H1 (cell line): ENCODE data around the gene NHERF2. TPM values are rescaled to one million over a fixed set of nuclear protein-coding genes. Genes with fewer than 3 reads are reported as not detected.

Source experiments
- CTCF ChIA-PET: fragments of 300-600 bp; sonication (Branson Sonifier 250); formaldehyde crosslinking; loops from one replicate; lab custom pipeline; 2021; ENCODE audit not compliant: partially characterized antibody; lab: Charles Lee
- POLR2A ChIA-PET: fragments of 300-600 bp; sonication (Branson Sonifier 250); formaldehyde crosslinking; loops from one replicate; lab custom pipeline; 2021; ENCODE audit warnings: inconsistent platforms; ENCODE audit not compliant: partially characterized antibody; lab: Charles Lee
- DNase-seq, 2 experiments: peaks; one replicate each; pipeline versions ENCODE4 v3.0.0 to v3.0.0-alpha.2; 2010 to 2022; ENCODE audit warnings: low spot score in 2 of 2, low read depth in 1 of 2, mixed read lengths in 1 of 2
- FAIRE-seq: peaks from 2 replicates; lab custom pipeline; 2011; peaks lifted over from hg19 to GRCh38; lab: Jason Lieb, UNC
- H2AFZ ChIP-seq: 2 replicates; pipeline ENCODE4 v1.8.1; 2012; ENCODE audit warnings: low read length, inconsistent platforms
- H2AK5ac ChIP-seq: 2 replicates; pipeline ENCODE4 v1.6.1; 2013; ENCODE audit warnings: low read depth, low read length
- H2BK120ac ChIP-seq: replicated peaks from 2 replicates; pipeline ENCODE3; 2013; ENCODE audit warnings: low read depth, low read length, inconsistent platforms
- H2BK12ac ChIP-seq: 2 replicates; pipeline ENCODE4 v1.6.1; 2013; ENCODE audit warnings: low read depth, low read length
- H2BK15ac ChIP-seq: 2 replicates; pipeline ENCODE4 v1.6.1; 2013; ENCODE audit warnings: low read length
- H2BK20ac ChIP-seq: 2 replicates; pipeline ENCODE4 v1.6.1; 2013; ENCODE audit warnings: low read length
- H2BK5ac ChIP-seq: 2 replicates; pipeline ENCODE4 v1.6.1; 2013; ENCODE audit warnings: low read depth, low read length
- H3K14ac ChIP-seq: 2 replicates; pipeline ENCODE4 v1.6.1; 2013; ENCODE audit warnings: inconsistent platforms; ENCODE audit not compliant: insufficient read length
- H3K18ac ChIP-seq: 2 replicates; pipeline ENCODE4 v1.6.1; 2013; ENCODE audit warnings: low read length; ENCODE audit errors: extremely low read depth
- H3K23ac ChIP-seq: 2 replicates; pipeline ENCODE4 v1.6.1; 2013; ENCODE audit warnings: inconsistent platforms; ENCODE audit not compliant: insufficient read length
- H3K23me2 ChIP-seq: 2 replicates; pipeline ENCODE4 v1.6.1; 2013; ENCODE audit warnings: low read depth, low read length
- H3K27ac ChIP-seq: 2 replicates; pipeline ENCODE4 v1.6.1; 2011; ENCODE audit warnings: low read depth, low read length, inconsistent platforms
- H3K27me3 ChIP-seq, 4 experiments: replicated peaks in 1 of 4; 1 replicate in 1 of 4; 2 replicates in 3 of 4; pipeline versions ENCODE4 v1.6.1 to v1.8.1; 2011 to 2013; ENCODE audit warnings: low read length in 3 of 4, mild to moderate bottlenecking in 3 of 4, inconsistent platforms in 2 of 4, mixed read lengths in 2 of 4, moderate library complexity in 1 of 4; ENCODE audit not compliant: control insufficient read depth in 3 of 4, insufficient read depth in 3 of 4; ENCODE audit errors: extremely low read depth in 1 of 4
- H3K36me3 ChIP-seq, 4 experiments: 2 replicates each; pipeline versions ENCODE4 v1.6.1 to v1.8.1; 2011 to 2013; ENCODE audit warnings: mild to moderate bottlenecking in 4 of 4, low read length in 3 of 4, moderate library complexity in 2 of 4, control low read depth in 1 of 4, inconsistent platforms in 1 of 4; ENCODE audit not compliant: insufficient read depth in 4 of 4, control insufficient read depth in 2 of 4
- H3K4ac ChIP-seq: replicated peaks from 2 replicates; pipeline ENCODE3; 2013; ENCODE audit warnings: low read length, low read depth, mixed read lengths, inconsistent platforms; ENCODE audit not compliant: insufficient read length
- H3K4me1 ChIP-seq, 4 experiments: replicated peaks in 1 of 4; 1 replicate in 1 of 4; 2 replicates in 3 of 4; pipeline versions ENCODE4 v1.6.1 to v1.8.1; 2011 to 2013; ENCODE audit warnings: low read length in 3 of 4, inconsistent platforms in 2 of 4, mixed read lengths in 1 of 4; ENCODE audit not compliant: insufficient read depth in 4 of 4, control insufficient read depth in 3 of 4
- H3K4me2 ChIP-seq, 2 experiments: 2 replicates each; pipeline versions ENCODE4 v1.6.1 to v1.8.1; 2011 to 2013; ENCODE audit warnings: low read depth in 2 of 2, low read length in 2 of 2, control low read depth in 1 of 2, inconsistent platforms in 1 of 2, mild to moderate bottlenecking in 1 of 2; ENCODE audit not compliant: insufficient read depth in 1 of 2
- H3K4me3 ChIP-seq, 4 experiments: fragments of 200-600, 300-600 bp in 1 of 4; sonication (generic), shearing (Covaris generic), sonication (Bioruptor Twin) in 1 of 4; 2 replicates each; pipeline versions ENCODE4 v1.5.1 to v1.8.1; 2011 to 2016; ENCODE audit warnings: low read length in 4 of 4, low read depth in 3 of 4, control low read depth in 2 of 4, inconsistent platforms in 2 of 4, mild to moderate bottlenecking in 2 of 4, mixed read lengths in 1 of 4, moderate library complexity in 1 of 4; ENCODE audit not compliant: insufficient read depth in 2 of 4; ENCODE audit errors: extremely low read depth in 1 of 4
- H3K56ac ChIP-seq: replicated peaks from 2 replicates; pipeline ENCODE3; 2013; ENCODE audit warnings: low read depth, mild to moderate bottlenecking, mixed read lengths, low read length, inconsistent platforms; ENCODE audit not compliant: insufficient read length
- H3K79me1 ChIP-seq: 2 replicates; pipeline ENCODE4 v1.6.1; 2013; ENCODE audit warnings: low read depth, low read length, control low read depth
- H3K79me2 ChIP-seq, 2 experiments: 2 replicates each; pipeline versions ENCODE4 v1.6.1 to v1.8.1; 2012 to 2013; ENCODE audit warnings: low read length in 2 of 2, mild to moderate bottlenecking in 2 of 2, inconsistent platforms in 1 of 2; ENCODE audit not compliant: insufficient read depth in 2 of 2, control insufficient read depth in 1 of 2
- H3K9ac ChIP-seq, 4 experiments: replicated peaks in 1 of 4; 1 replicate in 1 of 4; 2 replicates in 3 of 4; pipeline versions ENCODE4 v1.6.1 to v1.8.1; 2011 to 2013; ENCODE audit warnings: low read depth in 3 of 4, low read length in 3 of 4, control low read depth in 2 of 4, mild to moderate bottlenecking in 2 of 4, moderate library complexity in 2 of 4, inconsistent platforms in 1 of 4; ENCODE audit errors: extremely low read depth in 1 of 4
- H3K9me3 ChIP-seq, 2 experiments: 2 replicates each; pipeline versions ENCODE4 v1.6.1 to v1.8.1; 2012 to 2013; ENCODE audit warnings: mild to moderate bottlenecking in 2 of 2, moderate library complexity in 2 of 2, control low read depth in 1 of 2, inconsistent platforms in 1 of 2, low read depth in 1 of 2, low read length in 1 of 2, mixed read lengths in 1 of 2; ENCODE audit not compliant: insufficient read depth in 2 of 2
- H4K20me1 ChIP-seq, 2 experiments: replicated peaks in 1 of 2; 2 replicates each; pipeline versions ENCODE3 to v1.8.1; 2011 to 2013; ENCODE audit warnings: inconsistent platforms in 2 of 2, low read length in 2 of 2, mild to moderate bottlenecking in 1 of 2; ENCODE audit not compliant: insufficient read depth in 2 of 2, control insufficient read depth in 1 of 2
- H4K5ac ChIP-seq: 2 replicates; pipeline ENCODE4 v1.6.1; 2013; ENCODE audit warnings: low read length, low read depth, mixed read lengths, inconsistent platforms; ENCODE audit not compliant: insufficient read length
- H4K8ac ChIP-seq: 2 replicates; pipeline ENCODE4 v1.8.0; 2013; ENCODE audit warnings: mild to moderate bottlenecking, moderate library complexity, low read length, inconsistent platforms; ENCODE audit not compliant: insufficient read depth; ENCODE audit errors: extremely low read depth
- H4K91ac ChIP-seq: replicated peaks from 2 replicates; pipeline ENCODE3; 2013; ENCODE audit warnings: low read length, mixed read lengths, inconsistent platforms; ENCODE audit not compliant: insufficient read length
- POLR2AphosphoS5 ChIP-seq: IDR thresholded peaks from 2 replicates; pipeline ENCODE4 v1.6.1; 2011; ENCODE audit warnings: low read depth, low read length
- RNF2 ChIP-seq: fragments of 200-900, 300-1000 bp; sonication (generic); IDR thresholded peaks from 2 replicates; pipeline ENCODE4 v1.7.1; 2016; ENCODE audit warnings: borderline replicate concordance, low read depth, mild to moderate bottlenecking, antibody characterized with exemption, low read length; ENCODE audit not compliant: poor library complexity, severe bottlenecking; ENCODE audit errors: missing control alignments
- SP2 ChIP-seq: IDR thresholded peaks from 2 replicates; pipeline ENCODE4 v1.6.1; 2012; ENCODE audit warnings: mild to moderate bottlenecking, low read length, inconsistent platforms
- WGBS, 2 experiments: shearing (Covaris generic) in 1 of 2; methylation state at CpG; one replicate each; pipeline versions ENCODE4 v1.1.6 to v1.1.7; 2013 to 2015; ENCODE audit warnings: low lambda C conversion rate in 2 of 2, mixed read lengths in 2 of 2, inconsistent platforms in 1 of 2, low coverage in 1 of 2, missing lambda C conversion rate in 1 of 2; ENCODE audit not compliant: insufficient replicate concordance in 2 of 2, insufficient coverage in 1 of 2, insufficient read length in 1 of 2; ENCODE audit errors: extremely low coverage in 1 of 2, missing lambda C conversion rate in 1 of 2; 5-methylcytosine and 5-hydroxymethylcytosine counted together
- polyA plus RNA-seq, 7 experiments: library from polyadenylated mRNA; depleted of rRNA in 3 of 7; stranded (reverse) in 5 of 7; unstranded in 2 of 7; fragments of >200 nt in 5 of 7; fragments of 200-250 nt in 2 of 7; gene quantifications; 1 replicate in 5 of 7; 2 replicates in 1 of 7; 4 replicates in 1 of 7; pipeline versions ENCODE4 v1.2.1 to v1.2.3, GENCODE V29; 2011 to 2013; ENCODE audit warnings: missing spikeins in 2 of 7, mixed read lengths in 2 of 7
- total RNA-seq: library from RNA; stranded (reverse); fragmentation: NEBNext Ultra II Directional; extraction: Animal tissue kit (Norgen Biotek cat#: 25700); gene quantifications from 2 replicates; pipeline ENCODE4 v1.2.1, GENCODE V29; 2021
- TF ChIP-seq, protein P1 (sequence below), 3 experiments: IDR thresholded peaks; 1 replicate in 2 of 3; 2 replicates in 1 of 3; pipeline versions ENCODE4 v1.5.1 to v1.6.1; 2011; ENCODE audit warnings: low read length in 3 of 3, mild to moderate bottlenecking in 3 of 3, inconsistent platforms in 2 of 3, low read depth in 1 of 3, moderate library complexity in 1 of 3; ENCODE audit not compliant: insufficient read depth in 1 of 3; ENCODE audit errors: control extremely low read depth in 1 of 3

NHERF2 gene
- total and polyA plus RNA-seq, 2 of the 8 experiments (the other 6 are each of a cell fraction or from before 2014, with no cell fraction given): 13.9 to 19.3 TPM

DNA sequence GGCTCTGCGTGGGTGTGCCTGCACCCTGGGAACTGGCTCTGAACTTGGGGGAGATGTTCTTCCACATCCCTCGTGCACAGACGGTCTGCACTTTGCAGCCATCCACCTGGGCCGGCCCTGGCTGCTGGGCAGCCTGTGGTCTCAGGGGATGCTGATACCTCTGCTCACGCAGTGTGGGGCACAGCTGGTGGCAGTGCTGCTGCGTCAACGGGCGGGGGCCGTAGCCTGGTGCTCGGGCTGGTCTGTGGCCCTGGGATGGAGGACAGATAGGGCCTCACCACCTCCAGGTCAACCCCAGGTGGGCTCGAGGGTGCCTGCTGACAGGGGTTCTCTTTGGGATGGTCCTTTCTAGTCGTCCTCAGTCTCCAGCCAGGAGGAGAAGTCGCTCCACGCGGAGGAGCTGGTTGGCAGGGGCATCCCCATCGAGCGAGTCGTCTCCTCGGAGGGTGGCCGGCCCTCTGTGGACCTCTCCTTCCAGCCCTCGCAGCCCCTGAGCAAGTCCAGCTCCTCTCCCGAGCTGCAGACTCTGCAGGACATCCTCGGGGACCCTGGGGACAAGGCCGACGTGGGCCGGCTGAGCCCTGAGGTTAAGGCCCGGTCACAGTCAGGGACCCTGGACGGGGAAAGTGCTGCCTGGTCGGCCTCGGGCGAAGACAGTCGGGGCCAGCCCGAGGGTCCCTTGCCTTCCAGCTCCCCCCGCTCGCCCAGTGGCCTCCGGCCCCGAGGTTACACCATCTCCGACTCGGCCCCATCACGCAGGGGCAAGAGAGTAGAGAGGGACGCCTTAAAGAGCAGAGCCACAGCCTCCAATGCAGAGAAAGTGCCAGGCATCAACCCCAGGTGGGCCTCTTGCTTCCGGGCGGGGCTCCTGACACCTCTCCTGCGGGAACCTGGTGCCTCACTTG lies 57.4 kb downstream of the NHERF2 start:
- WGBS, 2 experiments: 91% methylated on average over 38 of the region's 44 CpGs; no CpG with 5 or more reads in 1 of the 2 experiments
- Histone ChIP-seq H3K79me1 (no peaks in the 10 kb centered on the region), H3K27me3 (no peaks in the 10 kb centered on the region), H3K4me1 (no peaks in the 10 kb centered on the region), H3K14ac (no peak overlapping the region), H2BK12ac (no peak overlapping the region), H4K20me1 (peaks cover 0 to 8% of the 10 kb centered on the region in 2 experiments), H4K5ac (no peak overlapping the region), H4K8ac (no peak overlapping the region), H2BK15ac (no peak overlapping the region), H2BK120ac (no peak overlapping the region), H3K4me3 (no peak overlapping the region), H3K18ac (no peak overlapping the region), H3K4me2 (no peak overlapping the region), H2AFZ (no peak overlapping the region), H3K9ac (no peak overlapping the region), H3K9me3 (no peaks in the 10 kb centered on the region), H3K23ac (no peak overlapping the region), H3K79me2 (no peaks in the 10 kb centered on the region), H3K36me3 (peaks cover 0 to 39% (median 1%) of the 10 kb centered on the region in 4 experiments; a peak in 5 of 8 replicates), H2BK20ac (no peak overlapping the region), H3K23me2 (no peaks in the 10 kb centered on the region), H4K91ac (no peak overlapping the region), H2BK5ac (no peak overlapping the region), H3K56ac (no peak overlapping the region), H2AK5ac (no peak overlapping the region), H3K4ac (no peak overlapping the region), H3K27ac (no peak overlapping the region)
- no peak for FAIRE-seq
- TF ChIP-seq POLR2AphosphoS5 (no peak), RNF2 (no peak), SP2 (no peak)
- TF ChIP-seq, protein P1, sequence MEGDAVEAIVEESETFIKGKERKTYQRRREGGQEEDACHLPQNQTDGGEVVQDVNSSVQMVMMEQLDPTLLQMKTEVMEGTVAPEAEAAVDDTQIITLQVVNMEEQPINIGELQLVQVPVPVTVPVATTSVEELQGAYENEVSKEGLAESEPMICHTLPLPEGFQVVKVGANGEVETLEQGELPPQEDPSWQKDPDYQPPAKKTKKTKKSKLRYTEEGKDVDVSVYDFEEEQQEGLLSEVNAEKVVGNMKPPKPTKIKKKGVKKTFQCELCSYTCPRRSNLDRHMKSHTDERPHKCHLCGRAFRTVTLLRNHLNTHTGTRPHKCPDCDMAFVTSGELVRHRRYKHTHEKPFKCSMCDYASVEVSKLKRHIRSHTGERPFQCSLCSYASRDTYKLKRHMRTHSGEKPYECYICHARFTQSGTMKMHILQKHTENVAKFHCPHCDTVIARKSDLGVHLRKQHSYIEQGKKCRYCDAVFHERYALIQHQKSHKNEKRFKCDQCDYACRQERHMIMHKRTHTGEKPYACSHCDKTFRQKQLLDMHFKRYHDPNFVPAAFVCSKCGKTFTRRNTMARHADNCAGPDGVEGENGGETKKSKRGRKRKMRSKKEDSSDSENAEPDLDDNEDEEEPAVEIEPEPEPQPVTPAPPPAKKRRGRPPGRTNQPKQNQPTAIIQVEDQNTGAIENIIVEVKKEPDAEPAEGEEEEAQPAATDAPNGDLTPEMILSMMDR (IDR thresholded peaks at IDR 0.05; ENCODE audit: control extremely low read depth in 1 of 3, insufficient read depth in 1 of 3, low read depth in 1 of 3, low read length in 3 of 3): no peak
- ChIA-PET POLR2A (interaction anchor here (1.7 to 3.6 kb wide), 7 partner anchors 7 to 80 kb away, joined by 4 to 11 read pairs (median 7); partner anchors contain the start of genes NTHL1, TRAF7 and TSC2), CTCF (interaction anchor here (0.9 to 3.3 kb wide), 6 partner anchors 11 to 80 kb away, joined by 3 to 14 read pairs (median 6); no protein-coding TSS in a partner anchor)
- DNase-seq: no peak
